Naive B cell (primary cell): Measurements from ENCODE around the gene PRRC2B. TPM values are rescaled to one million over a fixed set of nuclear protein-coding genes. Genes with fewer than 3 reads are reported as not detected.
A peak's percentile ranks its signal among the peaks of the same experiment; 100 is the strongest.

Experiments
- ATAC-seq, 2 donors: fragments of 150-1000 bp; cut with Tn5 transposase; 2 replicates each; pipeline ENCODE4 v1.10.0; 2021; ENCODE audit warnings: low read depth in 2 of 2, mild to moderate bottlenecking in 2 of 2, moderate library complexity in 2 of 2
- DNase-seq: peaks from one replicate; pipeline ENCODE4 v3.0.0; 2022
- H3K27ac Mint-ChIP-seq, 6 donors: one replicate each; pipeline ENCODE4 v1.8.0; 2020 to 2022; ENCODE audit warnings: mild to moderate bottlenecking in 6 of 6, mixed read lengths in 6 of 6, moderate library complexity in 5 of 6, inconsistent platforms in 2 of 6
- H3K27me3 Mint-ChIP-seq, 3 donors: one replicate each; pipeline ENCODE4 v1.8.0; 2021 to 2022; ENCODE audit warnings: mixed read lengths in 3 of 3, mild to moderate bottlenecking in 1 of 3
- H3K36me3 Mint-ChIP-seq, 2 donors: one replicate each; pipeline ENCODE4 v1.8.0; 2020 to 2022; ENCODE audit warnings: mixed read lengths in 2 of 2, inconsistent platforms in 1 of 2, mild to moderate bottlenecking in 1 of 2
- H3K4me1 Mint-ChIP-seq, 3 donors: one replicate each; pipeline ENCODE4 v1.8.0; 2020 to 2022; ENCODE audit warnings: mixed read lengths in 3 of 3, inconsistent platforms in 1 of 3, mild to moderate bottlenecking in 1 of 3, moderate library complexity in 1 of 3
- H3K4me3 Mint-ChIP-seq, 8 donors: one replicate each; pipeline ENCODE4 v1.8.0; 2020 to 2022; ENCODE audit warnings: mild to moderate bottlenecking in 8 of 8, mixed read lengths in 8 of 8, moderate library complexity in 8 of 8, inconsistent platforms in 2 of 8
- H3K9me3 Mint-ChIP-seq, 7 donors: one replicate each; pipeline ENCODE4 v1.8.0; 2020 to 2022; ENCODE audit warnings: mixed read lengths in 7 of 7, mild to moderate bottlenecking in 5 of 7, inconsistent platforms in 2 of 7, moderate library complexity in 1 of 7
- polyA plus RNA-seq, 6 donors: library from polyadenylated mRNA; unstranded; fragments of 300-500 nt; fragmentation: Illumina TruSeq; gene quantifications; one replicate each; pipeline ENCODE4 v1.2.3, GENCODE V29; 2021; ENCODE audit warnings: low read depth in 6 of 6

Gene PRRC2B
- polyA plus RNA-seq, 6 donors from 2014 or later, result 6.9 to 52.8 (median 15.4) TPM

GRCh38 chr9:131405858-131406537 lies 12.1 kb downstream of the PRRC2B start:
- H3K4me1 Mint-ChIP-seq, result peaks cover 69 to 97% (median 84%) of the 10 kb centered on the region in 3 donors
- no peaks in the 10 kb centered on the region for H3K27me3 Mint-ChIP-seq
- no peak for DNase-seq
- no peak for ATAC-seq
- H3K4me3 Mint-ChIP-seq, result peak overlapping the region in 6 of 8 donors; percentile 4 to 75 (median 45)
- no peaks in the 10 kb centered on the region for H3K36me3 Mint-ChIP-seq
- peak overlapping the region; percentile 12 to 85 (median 69) for H3K27ac Mint-ChIP-seq
- no peaks in the 10 kb centered on the region for H3K9me3 Mint-ChIP-seq

DNA sequence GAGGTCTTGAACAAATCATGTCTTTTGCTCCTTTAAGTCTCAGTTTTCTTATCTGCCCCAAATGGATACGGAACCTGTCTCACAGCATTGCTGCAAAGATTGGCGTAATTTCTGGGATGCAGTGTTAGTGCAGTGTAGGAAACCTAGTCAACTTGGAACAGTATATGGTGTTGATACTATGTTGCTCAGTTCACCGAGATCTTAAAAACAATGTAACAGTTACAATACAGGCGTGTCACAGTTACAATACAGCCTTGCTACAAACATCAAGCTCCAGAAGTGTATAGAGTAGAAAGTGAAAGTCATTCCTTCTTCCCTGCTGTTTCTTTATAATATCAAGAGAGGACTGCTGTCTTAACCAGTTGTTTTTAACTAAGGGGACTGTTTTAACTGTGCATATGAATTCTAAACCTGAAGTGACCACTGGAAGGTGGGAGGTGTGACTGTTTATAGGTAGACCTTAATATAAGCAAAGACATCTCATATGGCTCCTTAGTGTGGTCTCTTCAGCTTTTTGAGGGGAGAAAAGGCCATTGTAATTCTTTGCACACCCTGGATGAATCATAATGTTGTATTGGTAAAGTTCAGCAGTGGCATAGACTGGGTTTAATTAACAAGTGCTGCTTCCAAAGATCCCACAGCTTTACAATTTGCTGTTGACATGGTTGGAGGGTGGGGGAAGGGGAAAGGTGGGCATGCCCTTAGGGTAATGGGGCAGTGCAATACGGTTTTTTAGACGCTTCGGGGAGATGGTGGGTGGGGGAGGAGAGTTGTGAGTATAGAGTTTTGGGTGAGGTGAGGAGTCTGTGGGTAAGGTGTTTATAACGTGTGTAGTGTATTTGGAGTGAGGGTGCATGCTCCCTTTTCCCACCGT lies 12.9 kb downstream of the PRRC2B start:
- ATAC-seq, result peak; percentile 27 to 41
- no peak for DNase-seq
- no peaks in the 10 kb centered on the region for H3K27me3 Mint-ChIP-seq
- H3K36me3 Mint-ChIP-seq, result no peaks in the 10 kb centered on the region
- H3K4me1 Mint-ChIP-seq, result peaks cover 66 to 99% (median 84%) of the 10 kb centered on the region in 3 donors
- no peaks in the 10 kb centered on the region for H3K9me3 Mint-ChIP-seq
- H3K27ac Mint-ChIP-seq, result peak overlapping the region in 5 of 6 donors; percentile 48 to 84 (median 64)
- peak overlapping the region in 6 of 8 donors; percentile 43 to 71 (median 48) for H3K4me3 Mint-ChIP-seq

GRCh38 chr9:131407717-131408195 lies 13.9 kb downstream of the PRRC2B start:
- DNase-seq (no peak), ATAC-seq (peak in 1 of 2 donors; percentile 36)
- peaks cover 65 to 99% (median 84%) of the 10 kb centered on the region in 3 donors for H3K4me1 Mint-ChIP-seq
- no peaks in the 10 kb centered on the region for H3K9me3 Mint-ChIP-seq
- no peaks in the 10 kb centered on the region for H3K27me3 Mint-ChIP-seq
- no peaks in the 10 kb centered on the region for H3K36me3 Mint-ChIP-seq
- peak overlapping the region in 4 of 8 donors; percentile 43 to 71 (median 50) for H3K4me3 Mint-ChIP-seq
- H3K27ac Mint-ChIP-seq, result peak overlapping the region in 4 of 6 donors; percentile 44 to 84 (median 56)

DNA sequence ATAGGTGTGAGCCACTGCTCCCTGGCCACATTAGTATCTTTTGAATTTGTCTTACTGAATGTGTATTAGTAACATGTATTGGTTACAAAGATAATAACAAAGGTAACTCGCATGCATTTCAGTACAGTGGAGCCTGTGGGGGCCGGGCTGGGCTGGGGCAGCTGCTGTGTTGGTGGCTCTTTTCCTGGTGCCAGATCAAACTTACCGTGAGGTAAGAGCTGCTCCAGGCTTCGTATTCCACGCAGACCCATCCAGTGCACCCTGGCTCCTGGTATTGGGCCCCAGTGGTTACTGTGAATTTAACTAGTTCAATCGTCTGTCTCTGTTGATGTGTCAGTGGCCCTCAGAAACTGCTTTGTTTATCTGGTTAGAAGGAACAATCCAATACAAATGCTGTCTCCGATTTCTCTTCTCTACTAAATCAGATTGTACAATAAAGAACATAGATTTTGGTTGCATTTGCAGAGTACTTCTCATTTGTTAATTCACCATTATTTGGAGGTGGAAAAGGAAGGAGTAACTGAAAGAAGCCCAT lies 15.6 kb downstream of the PRRC2B start:
- ATAC-seq (no peak), DNase-seq (no peak)
- H3K4me3 Mint-ChIP-seq, result peak overlapping the region in 4 of 8 donors; percentile 41 to 74 (median 58)
- H3K27ac Mint-ChIP-seq, result peak overlapping the region in 4 of 6 donors; percentile 30 to 82 (median 65)
- peaks cover 68 to 98% (median 87%) of the 10 kb centered on the region in 3 donors for H3K4me1 Mint-ChIP-seq
- no peaks in the 10 kb centered on the region for H3K27me3 Mint-ChIP-seq
- H3K36me3 Mint-ChIP-seq, result peaks cover 0 to 6% of the 10 kb centered on the region in 2 donors
- peaks cover 0 to 2% (median 0%) of the 10 kb centered on the region in 7 donors for H3K9me3 Mint-ChIP-seq

GRCh38 chr9:131410044-131410491 lies 16.2 kb downstream of the PRRC2B start:
- no peaks in the 10 kb centered on the region for H3K27me3 Mint-ChIP-seq
- DNase-seq, result no peak
- peak overlapping the region; percentile 63 to 82 (median 78) for H3K27ac Mint-ChIP-seq
- H3K4me3 Mint-ChIP-seq, result peak overlapping the region in 5 of 8 donors; percentile 41 to 82 (median 56)
- peak; percentile 14 to 35 for ATAC-seq
- peaks cover 0 to 8% of the 10 kb centered on the region in 2 donors for H3K36me3 Mint-ChIP-seq
- peaks cover 63 to 98% (median 87%) of the 10 kb centered on the region in 3 donors for H3K4me1 Mint-ChIP-seq
- H3K9me3 Mint-ChIP-seq, result peaks cover 0 to 2% (median 0%) of the 10 kb centered on the region in 7 donors

- Mint-ChIP-seq H3K27ac (peak overlapping the region; percentile 17 to 92 (median 46)), H3K4me3 (peak overlapping the region in 3 of 8 donors; percentile 0 to 58 (median 45)), H3K4me1 (peaks cover 56 to 98% (median 85%) of the 10 kb centered on the region in 3 donors), H3K36me3 (peaks cover 0 to 8% of the 10 kb centered on the region in 2 donors), H3K9me3 (peaks cover 0 to 2% (median 0%) of the 10 kb centered on the region in 7 donors), H3K27me3 (no peaks in the 10 kb centered on the region)
- no peak for ATAC-seq
- no peak for DNase-seq
These were observed 18.1 kb downstream of the PRRC2B start for GRCh38 chr9:131411719-131412681.

DNA sequence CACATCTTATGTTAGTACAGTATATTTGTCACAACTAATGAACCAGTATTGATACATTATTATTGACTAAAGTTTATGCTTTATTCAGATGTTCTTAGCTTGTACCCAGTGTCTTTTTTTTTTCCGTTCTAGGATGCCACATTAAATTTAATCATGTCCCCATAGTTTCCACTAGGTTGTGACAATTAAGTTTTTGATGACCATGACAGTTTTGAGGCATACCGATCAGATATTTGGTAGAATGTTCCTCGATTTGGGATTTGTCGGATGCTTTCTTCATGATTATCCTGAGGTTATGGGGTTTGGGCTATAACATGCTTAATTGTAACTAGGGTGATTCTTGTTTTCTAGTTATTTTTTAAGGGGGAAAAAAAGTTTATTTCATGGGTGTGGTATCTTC lies 22.6 kb downstream of the PRRC2B start:
- H3K27me3 Mint-ChIP-seq, result no peaks in the 10 kb centered on the region
- H3K9me3 Mint-ChIP-seq, result peaks cover 0 to 2% (median 0%) of the 10 kb centered on the region in 7 donors
- H3K4me3 Mint-ChIP-seq, result peak overlapping the region in 3 of 8 donors; percentile 35 to 77 (median 45)
- DNase-seq (no peak), ATAC-seq (no peak)
- H3K4me1 Mint-ChIP-seq, result peaks cover 64 to 98% (median 82%) of the 10 kb centered on the region in 3 donors
- H3K36me3 Mint-ChIP-seq, result peaks cover 4 to 16% of the 10 kb centered on the region in 2 donors
- peak overlapping the region in 5 of 6 donors; percentile 19 to 95 (median 83) for H3K27ac Mint-ChIP-seq

- H3K27ac Mint-ChIP-seq, result peak overlapping the region; percentile 61 to 88 (median 82)
These were observed 23.6 kb downstream of the PRRC2B start for GRCh38 chr9:131417264-131418142.

DNA sequence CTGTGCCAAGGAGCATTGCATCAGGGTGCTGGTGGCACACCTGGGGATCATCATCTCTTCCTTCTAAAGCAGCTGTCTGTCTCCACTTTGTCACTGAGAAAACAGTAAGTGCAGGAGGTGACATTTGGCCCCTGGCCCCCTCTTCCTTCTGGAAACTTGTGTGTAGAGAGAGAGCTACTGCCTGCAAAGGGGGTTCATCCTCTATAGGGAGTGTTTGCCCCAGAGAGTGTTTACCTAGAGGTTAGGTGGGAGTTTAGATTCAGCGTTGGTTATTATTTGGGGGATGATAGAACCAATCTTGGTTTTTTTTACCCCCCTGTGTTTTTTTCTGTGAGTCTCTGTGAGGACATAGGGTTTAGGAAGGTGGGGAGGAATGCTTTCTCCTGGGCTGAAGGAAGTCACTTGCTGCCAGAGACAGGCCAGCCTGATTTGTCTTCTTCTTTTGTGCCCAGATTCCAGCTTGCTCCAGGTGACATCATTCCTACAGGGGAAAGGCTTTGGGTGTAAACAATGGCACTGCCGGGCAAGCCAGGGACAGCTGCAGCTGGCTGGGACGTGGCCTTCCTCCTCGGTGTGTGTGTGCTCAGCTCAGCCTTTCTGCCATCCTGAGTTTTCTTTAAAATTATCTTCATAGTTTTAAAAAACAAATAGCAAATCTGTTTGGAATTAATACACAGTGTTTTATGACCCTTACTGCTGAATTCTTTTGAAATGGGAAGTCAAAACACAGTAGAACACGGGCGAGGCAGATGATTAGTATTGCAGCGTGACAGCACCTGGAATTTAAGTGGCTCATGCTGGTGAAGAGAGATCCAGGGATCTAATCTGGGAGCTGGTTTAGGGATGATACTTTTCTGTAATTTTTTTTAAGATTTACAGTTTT lies 24.5 kb downstream of the PRRC2B start:
- Mint-ChIP-seq H3K27me3 (no peaks in the 10 kb centered on the region), H3K27ac (peak overlapping the region; percentile 61 to 88 (median 80)), H3K4me1 (peaks cover 62 to 94% (median 83%) of the 10 kb centered on the region in 3 donors), H3K36me3 (peaks cover 4 to 16% of the 10 kb centered on the region in 2 donors), H3K4me3 (peak overlapping the region in 6 of 8 donors; percentile 13 to 87 (median 58)), H3K9me3 (peaks cover 0 to 2% (median 0%) of the 10 kb centered on the region in 7 donors)
- DNase-seq, result no peak
- no peak for ATAC-seq

More at GRCh38 chr9:131417264-131418142, 23.6 kb downstream of the PRRC2B start:
- Mint-ChIP-seq H3K36me3 (peaks cover 4 to 16% of the 10 kb centered on the region in 2 donors), H3K9me3 (peaks cover 0 to 2% (median 0%) of the 10 kb centered on the region in 7 donors), H3K4me1 (peaks cover 62 to 95% (median 78%) of the 10 kb centered on the region in 3 donors), H3K27me3 (no peaks in the 10 kb centered on the region), H3K4me3 (peak overlapping the region in 7 of 8 donors; percentile 27 to 87 (median 64))
- peak; percentile 38 to 43 for ATAC-seq
- DNase-seq, result no peak

- Mint-ChIP-seq H3K27ac (peak overlapping the region in 4 of 6 donors; percentile 9 to 86 (median 64)), H3K4me3 (peak overlapping the region in 1 of 8 donors; percentile 87), H3K27me3 (no peaks in the 10 kb centered on the region), H3K9me3 (no peaks in the 10 kb centered on the region), H3K4me1 (peaks cover 58 to 91% (median 79%) of the 10 kb centered on the region in 3 donors), H3K36me3 (peaks cover 4 to 13% of the 10 kb centered on the region in 2 donors)
- DNase-seq (no peak), ATAC-seq (no peak)
These were observed 25.2 kb downstream of the PRRC2B start for GRCh38 chr9:131419026-131419614.
